Neural progenitor cell (in vitro differentiated cells): ENCODE measurements around the gene C11orf71.

Experiments used
- CTCF ChIP-seq: fragments of 200-600 bp; sonication (generic); IDR thresholded peaks from 2 replicates; pipeline ENCODE4 v1.5.1; 2017; ENCODE audit warnings: antibody characterized with exemption, mild to moderate bottlenecking
- EZH2 ChIP-seq: fragments of 200-600 bp; sonication (generic); IDR thresholded peaks from 2 replicates; pipeline ENCODE4 v1.6.1; 2017; ENCODE audit warnings: antibody characterized with exemption, mild to moderate bottlenecking, moderate library complexity
- EZH2phosphoT487 ChIP-seq: fragments of 200-600 bp; sonication (generic); IDR thresholded peaks from 2 replicates; pipeline ENCODE4 v1.6.1; 2017; ENCODE audit warnings: antibody characterized with exemption

- TF ChIP-seq CTCF (no peak), EZH2 (no peak), EZH2phosphoT487 (no peak)
Measured at GRCh38 chr11:114401311-114401710, 1.0 kb upstream of the C11orf71 start.
